Ishikawa (cell line): ENCODE results near the gene NDUFA7.

Source experiments
- CEBPB ChIP-seq: IDR thresholded peaks from 2 replicates; pipeline ENCODE4 v1.6.1; 2012
- CREB1 ChIP-seq: IDR thresholded peaks from 2 replicates; pipeline ENCODE4 v1.6.1; 2012; ENCODE audit warnings: low read depth
- EGR1 ChIP-seq: IDR thresholded peaks from 2 replicates; pipeline ENCODE4 v1.6.1; 2012
- EP300 ChIP-seq: IDR thresholded peaks from 2 replicates; pipeline ENCODE4 v1.6.1; 2012; ENCODE audit warnings: borderline replicate concordance
- FOXM1 ChIP-seq: IDR thresholded peaks from 2 replicates; pipeline ENCODE4 v1.6.1; 2012; ENCODE audit warnings: low read depth, borderline replicate concordance
- NFIC ChIP-seq: IDR thresholded peaks from 2 replicates; pipeline ENCODE4 v1.6.1; 2012
- RAD21 ChIP-seq: IDR thresholded peaks from 2 replicates; pipeline ENCODE4 v1.6.1; 2012; ENCODE audit warnings: low read depth
- TAF1 ChIP-seq: IDR thresholded peaks from 2 replicates; pipeline ENCODE4 v1.6.1; 2012; ENCODE audit warnings: low read depth, mild to moderate bottlenecking
- TCF12 ChIP-seq: IDR thresholded peaks from 2 replicates; pipeline ENCODE4 v1.6.1; 2012; ENCODE audit warnings: low read depth
- TEAD4 ChIP-seq: IDR thresholded peaks from 2 replicates; pipeline ENCODE4 v1.6.1; 2012
- YY1 ChIP-seq: IDR thresholded peaks from 2 replicates; pipeline ENCODE4 v1.6.1; 2012; ENCODE audit warnings: low read depth
- ZBTB7A ChIP-seq: IDR thresholded peaks from 2 replicates; pipeline ENCODE4 v1.6.1; 2012; ENCODE audit warnings: low read depth
- TF ChIP-seq, protein P1 (sequence below): IDR thresholded peaks from 2 replicates; pipeline ENCODE4 v1.6.1; 2012
- TF ChIP-seq, protein P2 (sequence below): IDR thresholded peaks from 2 replicates; pipeline ENCODE4 v1.6.1; 2012
- TF ChIP-seq, protein P3 (sequence below): IDR thresholded peaks from 2 replicates; pipeline ENCODE4 v1.6.1; 2012; ENCODE audit warnings: low read depth, mild to moderate bottlenecking

Gene NDUFA7

DNA sequence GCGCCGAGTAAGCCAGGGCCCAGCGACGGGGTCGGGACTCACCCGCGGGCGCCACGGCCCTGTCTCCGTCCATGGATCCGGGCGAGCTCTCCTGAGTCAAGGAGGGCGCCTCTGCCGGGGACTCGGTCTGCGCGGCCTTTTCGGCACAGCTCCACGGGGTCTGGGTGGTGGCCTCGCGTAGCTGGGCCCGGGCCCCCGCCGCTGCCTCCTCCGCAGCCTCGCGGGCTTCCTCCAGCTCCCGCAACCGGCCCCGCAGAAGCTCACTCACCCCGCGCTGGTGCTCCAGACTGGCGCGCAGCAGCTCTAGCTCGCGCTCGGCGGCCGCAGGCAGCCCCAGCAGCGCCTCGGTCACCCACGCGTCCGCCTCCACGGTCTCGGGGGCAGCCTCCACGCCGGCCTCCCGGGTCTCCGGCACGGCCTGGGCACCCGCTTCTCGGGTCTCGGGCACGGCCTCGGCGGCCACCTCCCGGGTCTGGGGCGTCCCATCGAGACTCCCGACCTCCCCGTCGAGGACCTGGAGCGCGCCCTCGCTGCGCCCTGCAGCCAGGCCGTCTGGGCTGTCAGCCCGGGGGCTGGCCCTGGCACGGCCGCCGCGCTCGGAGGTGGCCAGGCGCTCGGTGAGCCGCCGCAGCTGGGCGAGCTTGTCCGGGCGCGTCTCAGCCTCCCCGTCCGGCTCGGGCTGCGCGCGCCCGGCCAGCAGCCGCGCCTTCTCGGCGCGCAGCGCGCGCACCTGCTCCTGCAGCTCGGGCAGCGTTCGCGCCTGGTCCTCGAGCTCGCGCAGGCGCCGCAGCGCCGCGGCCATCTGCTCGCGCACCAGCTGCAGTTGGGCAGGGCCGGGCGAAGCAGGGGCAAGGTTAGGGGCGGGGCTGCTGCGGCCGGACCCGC is 13.5 kb upstream of the NDUFA7 start:
- TF ChIP-seq TAF1 (peak; percentile 32; the same call in 1 of the 2 replicates), CEBPB (no peak)
- TF ChIP-seq, protein P1, sequence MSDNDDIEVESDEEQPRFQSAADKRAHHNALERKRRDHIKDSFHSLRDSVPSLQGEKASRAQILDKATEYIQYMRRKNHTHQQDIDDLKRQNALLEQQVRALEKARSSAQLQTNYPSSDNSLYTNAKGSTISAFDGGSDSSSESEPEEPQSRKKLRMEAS = peak; percentile 47; the same call in 1 of the 2 replicates

DNA sequence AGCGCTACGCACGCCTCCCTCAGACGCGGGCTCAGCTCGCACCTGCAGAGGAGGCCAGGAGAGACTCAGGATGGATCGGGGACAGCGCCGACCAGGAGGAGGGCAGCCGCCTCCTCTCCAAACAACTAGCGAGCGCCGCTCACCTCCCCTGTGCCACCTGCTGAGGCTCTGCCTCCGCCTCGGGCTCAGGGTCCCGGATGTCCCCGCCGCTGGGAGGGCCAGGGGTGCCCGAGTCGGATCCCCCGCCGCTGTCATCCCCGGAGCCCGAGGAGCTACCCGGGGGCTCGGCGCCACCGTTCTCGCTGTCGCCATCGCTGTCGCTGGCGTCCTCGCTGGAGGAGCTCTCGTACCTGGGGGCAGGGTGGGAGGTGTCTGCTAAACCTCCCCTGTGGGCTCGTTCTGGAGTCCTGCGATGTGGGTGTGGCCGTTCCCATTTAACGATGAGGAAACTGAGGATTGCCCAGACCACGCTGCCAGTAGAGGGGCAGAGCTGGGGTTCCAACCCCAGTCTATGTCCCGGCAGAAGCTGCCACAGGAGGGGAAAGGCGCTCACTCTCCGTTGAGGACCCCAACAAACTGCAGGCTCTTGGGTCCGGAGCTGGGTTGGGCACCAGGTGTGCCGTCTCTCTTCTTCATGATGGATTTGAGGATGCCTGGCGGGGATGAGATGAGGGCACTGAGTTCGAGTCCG is 12.7 kb upstream of the NDUFA7 start:
- no peak for TF ChIP-seq TAF1
- TF ChIP-seq, protein P2, sequence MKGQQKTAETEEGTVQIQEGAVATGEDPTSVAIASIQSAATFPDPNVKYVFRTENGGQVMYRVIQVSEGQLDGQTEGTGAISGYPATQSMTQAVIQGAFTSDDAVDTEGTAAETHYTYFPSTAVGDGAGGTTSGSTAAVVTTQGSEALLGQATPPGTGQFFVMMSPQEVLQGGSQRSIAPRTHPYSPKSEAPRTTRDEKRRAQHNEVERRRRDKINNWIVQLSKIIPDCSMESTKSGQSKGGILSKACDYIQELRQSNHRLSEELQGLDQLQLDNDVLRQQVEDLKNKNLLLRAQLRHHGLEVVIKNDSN = no peak
- no peak for TF ChIP-seq TCF12
- no peak for TF ChIP-seq EGR1
- TF ChIP-seq RAD21 = no peak
- TF ChIP-seq, protein P1 = no peak
- no peak for TF ChIP-seq NFIC
- TF ChIP-seq YY1 = no peak
- TF ChIP-seq TEAD4 = no peak
- no peak for TF ChIP-seq FOXM1
- no peak for TF ChIP-seq CREB1
- TF ChIP-seq, protein P3, sequence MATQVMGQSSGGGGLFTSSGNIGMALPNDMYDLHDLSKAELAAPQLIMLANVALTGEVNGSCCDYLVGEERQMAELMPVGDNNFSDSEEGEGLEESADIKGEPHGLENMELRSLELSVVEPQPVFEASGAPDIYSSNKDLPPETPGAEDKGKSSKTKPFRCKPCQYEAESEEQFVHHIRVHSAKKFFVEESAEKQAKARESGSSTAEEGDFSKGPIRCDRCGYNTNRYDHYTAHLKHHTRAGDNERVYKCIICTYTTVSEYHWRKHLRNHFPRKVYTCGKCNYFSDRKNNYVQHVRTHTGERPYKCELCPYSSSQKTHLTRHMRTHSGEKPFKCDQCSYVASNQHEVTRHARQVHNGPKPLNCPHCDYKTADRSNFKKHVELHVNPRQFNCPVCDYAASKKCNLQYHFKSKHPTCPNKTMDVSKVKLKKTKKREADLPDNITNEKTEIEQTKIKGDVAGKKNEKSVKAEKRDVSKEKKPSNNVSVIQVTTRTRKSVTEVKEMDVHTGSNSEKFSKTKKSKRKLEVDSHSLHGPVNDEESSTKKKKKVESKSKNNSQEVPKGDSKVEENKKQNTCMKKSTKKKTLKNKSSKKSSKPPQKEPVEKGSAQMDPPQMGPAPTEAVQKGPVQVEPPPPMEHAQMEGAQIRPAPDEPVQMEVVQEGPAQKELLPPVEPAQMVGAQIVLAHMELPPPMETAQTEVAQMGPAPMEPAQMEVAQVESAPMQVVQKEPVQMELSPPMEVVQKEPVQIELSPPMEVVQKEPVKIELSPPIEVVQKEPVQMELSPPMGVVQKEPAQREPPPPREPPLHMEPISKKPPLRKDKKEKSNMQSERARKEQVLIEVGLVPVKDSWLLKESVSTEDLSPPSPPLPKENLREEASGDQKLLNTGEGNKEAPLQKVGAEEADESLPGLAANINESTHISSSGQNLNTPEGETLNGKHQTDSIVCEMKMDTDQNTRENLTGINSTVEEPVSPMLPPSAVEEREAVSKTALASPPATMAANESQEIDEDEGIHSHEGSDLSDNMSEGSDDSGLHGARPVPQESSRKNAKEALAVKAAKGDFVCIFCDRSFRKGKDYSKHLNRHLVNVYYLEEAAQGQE = no peak
- no peak for TF ChIP-seq CEBPB
- TF ChIP-seq EP300 = no peak
- TF ChIP-seq ZBTB7A = no peak

DNA sequence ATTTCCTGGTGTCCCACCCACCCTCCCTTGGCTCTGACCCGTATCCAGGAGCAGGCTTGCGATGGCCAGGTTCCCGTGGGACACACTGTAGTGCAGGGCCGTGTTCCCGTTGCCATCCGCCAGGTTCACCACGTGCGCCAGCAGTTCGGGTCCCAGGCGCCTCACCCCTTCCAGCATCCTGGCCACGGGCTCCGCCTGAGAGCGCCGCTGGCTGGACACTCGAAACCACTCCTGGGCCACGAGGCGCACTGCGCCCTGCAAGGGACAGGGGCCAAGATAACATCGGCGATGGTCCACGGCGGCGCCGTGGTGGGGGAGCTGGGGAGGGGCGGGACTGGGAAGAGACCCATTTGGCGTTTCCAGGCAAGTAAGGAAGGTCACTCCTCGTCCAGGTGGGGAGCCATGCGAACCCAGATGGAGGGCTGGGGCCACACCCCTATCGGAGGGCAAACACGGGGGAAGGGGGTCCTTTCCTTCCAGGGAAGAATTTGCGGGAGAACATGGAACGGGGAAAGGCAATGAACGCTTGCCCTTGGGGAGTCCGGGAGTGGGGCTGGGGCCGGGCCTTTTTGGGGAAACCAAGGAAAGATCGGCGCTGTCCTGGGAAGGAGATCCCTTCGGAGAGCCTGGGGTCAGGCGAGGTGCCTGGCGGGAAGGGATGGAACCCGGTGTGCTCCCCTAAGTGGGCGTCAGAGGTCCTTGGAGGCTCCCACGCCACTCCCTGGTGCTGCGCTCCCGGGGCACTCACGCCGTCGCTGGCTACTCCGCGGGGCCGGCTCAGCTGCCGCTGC is 12.0 kb upstream of the NDUFA7 start:
- TF ChIP-seq TEAD4 (no peak), EGR1 (no peak), NFIC (no peak), ZBTB7A (no peak), TCF12 (no peak), CEBPB (no peak), FOXM1 (no peak), RAD21 (no peak), EP300 (no peak), YY1 (no peak), CREB1 (no peak)
- TF ChIP-seq, protein P2 = no peak
- TF ChIP-seq, protein P3 = no peak
- TF ChIP-seq, protein P1 = no peak

DNA sequence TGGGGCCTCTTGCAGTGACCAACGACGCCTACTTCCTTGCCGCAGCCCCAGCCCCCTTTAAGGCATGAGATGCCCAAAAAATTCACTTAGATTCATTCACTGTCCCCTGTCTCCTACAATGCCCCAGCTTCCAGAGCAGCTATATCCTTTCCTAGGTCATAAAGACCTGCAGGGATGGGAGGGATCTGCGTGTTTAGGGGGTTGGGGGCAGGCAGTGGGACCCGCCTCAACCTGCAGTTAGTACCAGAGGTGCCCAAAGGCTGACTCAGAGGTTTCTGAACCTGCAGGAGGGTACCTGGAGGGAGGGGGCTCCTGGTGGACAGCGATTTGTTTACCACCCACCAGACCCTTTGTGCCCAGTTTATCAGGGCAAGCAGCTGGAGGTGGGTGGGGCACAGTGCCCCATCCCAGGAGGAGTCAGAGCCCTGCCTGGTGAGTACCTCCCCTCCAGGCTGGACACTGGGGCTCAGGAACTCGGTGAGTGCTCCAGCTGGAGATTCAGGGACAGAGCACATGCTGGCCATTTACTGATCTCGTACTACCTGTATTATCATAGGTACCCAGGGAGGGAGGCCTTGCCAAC is 10.2 kb upstream of the NDUFA7 start:
- TF ChIP-seq, protein P3 = no peak
- TF ChIP-seq FOXM1 = no peak
- TF ChIP-seq, protein P1 = no peak
